Measurements from ENCODE around the gene SLC44A1.

Gene SLC44A1

DNA sequence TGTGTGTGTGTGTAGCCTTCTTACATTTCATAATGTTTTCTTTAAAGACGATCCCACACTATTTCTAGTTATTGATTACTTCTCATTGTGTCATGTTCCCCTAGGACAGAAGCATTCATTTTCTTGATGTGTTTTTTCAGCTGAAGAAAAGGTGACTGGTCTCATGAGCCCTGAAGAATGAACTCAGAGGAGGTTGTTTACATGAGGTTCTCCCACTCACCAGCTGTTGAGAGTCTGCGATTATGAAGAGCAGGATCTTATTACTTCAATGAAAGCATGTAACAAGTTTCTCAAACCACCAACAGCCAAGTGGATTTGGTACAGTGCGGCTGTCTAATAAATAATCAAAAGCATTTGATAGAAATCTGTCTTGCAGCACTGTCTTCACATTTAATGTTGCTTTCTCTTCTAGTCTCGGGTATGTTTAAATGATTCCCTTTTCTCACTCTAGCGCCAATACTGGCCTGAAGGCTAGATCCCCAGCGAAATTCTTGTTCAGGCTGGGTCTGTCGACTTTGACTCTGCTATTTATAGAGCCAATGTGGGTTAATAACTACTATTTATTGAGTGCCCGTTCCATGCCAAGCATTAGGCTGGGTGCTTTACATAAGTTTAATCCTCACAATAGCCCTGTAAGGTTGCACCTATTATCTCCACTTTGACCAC, 193.8 kb downstream of the SLC44A1 start:
- TF ChIP-seq MYC (IDR thresholded peaks at IDR 0.05; ENCODE audit: low read depth, low read length) (no peak), POLR2A (IDR thresholded peaks at IDR 0.05; ENCODE audit: extremely low read depth, insufficient read length) (no peak)
- TF ChIP-seq, protein P1, sequence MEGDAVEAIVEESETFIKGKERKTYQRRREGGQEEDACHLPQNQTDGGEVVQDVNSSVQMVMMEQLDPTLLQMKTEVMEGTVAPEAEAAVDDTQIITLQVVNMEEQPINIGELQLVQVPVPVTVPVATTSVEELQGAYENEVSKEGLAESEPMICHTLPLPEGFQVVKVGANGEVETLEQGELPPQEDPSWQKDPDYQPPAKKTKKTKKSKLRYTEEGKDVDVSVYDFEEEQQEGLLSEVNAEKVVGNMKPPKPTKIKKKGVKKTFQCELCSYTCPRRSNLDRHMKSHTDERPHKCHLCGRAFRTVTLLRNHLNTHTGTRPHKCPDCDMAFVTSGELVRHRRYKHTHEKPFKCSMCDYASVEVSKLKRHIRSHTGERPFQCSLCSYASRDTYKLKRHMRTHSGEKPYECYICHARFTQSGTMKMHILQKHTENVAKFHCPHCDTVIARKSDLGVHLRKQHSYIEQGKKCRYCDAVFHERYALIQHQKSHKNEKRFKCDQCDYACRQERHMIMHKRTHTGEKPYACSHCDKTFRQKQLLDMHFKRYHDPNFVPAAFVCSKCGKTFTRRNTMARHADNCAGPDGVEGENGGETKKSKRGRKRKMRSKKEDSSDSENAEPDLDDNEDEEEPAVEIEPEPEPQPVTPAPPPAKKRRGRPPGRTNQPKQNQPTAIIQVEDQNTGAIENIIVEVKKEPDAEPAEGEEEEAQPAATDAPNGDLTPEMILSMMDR (IDR thresholded peaks at IDR 0.05; ENCODE audit: low read depth, low read length), result no peak
- TF ChIP-seq, protein P2, sequence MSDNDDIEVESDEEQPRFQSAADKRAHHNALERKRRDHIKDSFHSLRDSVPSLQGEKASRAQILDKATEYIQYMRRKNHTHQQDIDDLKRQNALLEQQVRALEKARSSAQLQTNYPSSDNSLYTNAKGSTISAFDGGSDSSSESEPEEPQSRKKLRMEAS (IDR thresholded peaks at IDR 0.05; ENCODE audit: low read depth, low read length), result no peak
- no peak for DNase-seq (ENCODE audit: low read depth)
- H3K4me3 ChIP-seq (ENCODE audit: low read depth, low read length), result no peak overlapping the region

DNA sequence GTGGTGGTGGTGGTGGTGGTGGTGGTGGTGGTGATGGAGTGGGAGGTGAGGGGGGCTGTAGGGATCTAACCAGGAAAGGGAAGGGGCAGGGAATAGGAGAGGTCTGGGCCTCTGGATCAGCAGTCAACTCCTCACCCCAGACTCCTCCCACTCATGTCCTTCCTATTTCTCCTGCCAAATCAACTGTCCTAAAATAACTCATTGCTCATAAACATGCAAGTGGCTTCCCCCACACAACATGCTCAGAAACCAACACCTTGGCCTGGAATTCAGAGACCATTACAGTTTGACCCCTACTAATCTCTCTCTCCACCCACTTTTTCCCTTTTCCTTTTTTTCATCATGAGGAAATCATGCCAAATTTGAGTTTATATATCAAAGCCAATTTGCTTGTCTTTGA, 195.0 kb downstream of the SLC44A1 start:
- DNase-seq (ENCODE audit: low read depth), result no peak
- H3K4me3 ChIP-seq (ENCODE audit: low read depth, low read length), result no peak overlapping the region
- TF ChIP-seq, protein P2 (IDR thresholded peaks at IDR 0.05; ENCODE audit: low read depth, low read length), result no peak
- TF ChIP-seq MYC (IDR thresholded peaks at IDR 0.05; ENCODE audit: low read depth, low read length) (no peak), POLR2A (IDR thresholded peaks at IDR 0.05; ENCODE audit: extremely low read depth, insufficient read length) (no peak)
- TF ChIP-seq, protein P1 (IDR thresholded peaks at IDR 0.05; ENCODE audit: low read depth, low read length), result no peak

DNA sequence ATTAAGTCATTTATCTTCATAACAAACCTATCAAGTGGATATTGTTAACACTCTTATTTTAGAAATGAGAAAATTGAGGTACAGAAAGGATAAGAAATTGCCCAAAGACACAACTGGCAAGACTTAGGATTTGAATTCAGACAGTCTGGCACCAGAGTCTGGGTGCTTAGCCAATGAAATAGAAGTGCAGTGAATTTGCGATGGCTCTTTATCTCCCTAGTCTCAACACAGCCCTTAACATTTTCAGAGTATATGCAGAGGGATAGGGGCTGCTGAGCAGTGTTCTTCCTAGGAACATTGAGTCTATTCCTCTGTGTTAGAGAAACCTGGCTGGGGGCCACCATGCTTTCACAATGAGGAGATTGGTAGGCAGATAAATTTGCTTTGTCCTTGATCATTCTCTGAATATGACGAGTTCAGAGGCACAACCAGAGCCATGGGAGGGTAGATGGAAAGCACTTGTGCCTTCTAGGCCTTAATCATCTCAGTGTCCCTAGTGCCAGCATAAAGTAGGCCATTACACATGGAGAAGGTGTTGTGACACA, 197.2 kb downstream of the SLC44A1 start:
- no peak overlapping the region for H3K4me3 ChIP-seq (ENCODE audit: low read depth, low read length)
- TF ChIP-seq, protein P1 (IDR thresholded peaks at IDR 0.05; ENCODE audit: low read depth, low read length), result no peak
- TF ChIP-seq POLR2A (IDR thresholded peaks at IDR 0.05; ENCODE audit: extremely low read depth, insufficient read length) (no peak), MYC (IDR thresholded peaks at IDR 0.05; ENCODE audit: low read depth, low read length) (no peak)
- TF ChIP-seq, protein P2 (IDR thresholded peaks at IDR 0.05; ENCODE audit: low read depth, low read length), result no peak
- DNase-seq (ENCODE audit: low read depth), result no peak

DNA sequence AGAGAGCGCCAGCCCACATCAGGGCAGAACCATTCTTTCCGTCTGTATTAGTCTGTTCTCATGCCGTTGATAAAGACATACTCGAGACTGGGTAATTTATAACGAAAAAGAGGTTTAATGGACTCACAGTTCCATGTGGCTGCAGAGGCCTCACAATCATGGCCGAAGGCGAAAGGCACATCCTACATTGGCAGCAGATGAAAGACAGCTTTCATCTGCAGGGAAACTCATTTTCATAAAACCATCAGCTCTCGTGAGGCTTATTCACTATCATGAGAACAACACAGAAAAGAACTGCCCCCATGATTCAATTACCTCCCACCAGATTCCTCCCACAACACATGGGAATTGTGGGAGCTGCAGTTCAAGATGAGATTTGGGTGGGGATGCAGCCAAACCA, 198.7 kb downstream of the SLC44A1 start:
- no peak for TF ChIP-seq MYC (IDR thresholded peaks at IDR 0.05; ENCODE audit: low read depth, low read length)
- TF ChIP-seq, protein P1 (IDR thresholded peaks at IDR 0.05; ENCODE audit: low read depth, low read length), result no peak
- TF ChIP-seq, protein P2 (IDR thresholded peaks at IDR 0.05; ENCODE audit: low read depth, low read length), result no peak
- no peak for TF ChIP-seq POLR2A (IDR thresholded peaks at IDR 0.05; ENCODE audit: extremely low read depth, insufficient read length)

GRCh38 chr9:105444130-105444529, 199.7 kb downstream of the SLC44A1 start:
- H3K4me3 ChIP-seq (ENCODE audit: low read depth, low read length), result no peak overlapping the region
- peak; percentile 15 for DNase-seq (ENCODE audit: low read depth)
- TF ChIP-seq MYC (IDR thresholded peaks at IDR 0.05; ENCODE audit: low read depth, low read length) (no peak), POLR2A (IDR thresholded peaks at IDR 0.05; ENCODE audit: extremely low read depth, insufficient read length) (no peak)
- TF ChIP-seq, protein P2 (IDR thresholded peaks at IDR 0.05; ENCODE audit: low read depth, low read length), result no peak
- TF ChIP-seq, protein P1 (IDR thresholded peaks at IDR 0.05; ENCODE audit: low read depth, low read length), result no peak

More for the DNA sequence above, 198.7 kb downstream of the SLC44A1 start:
- no peak overlapping the region for H3K4me3 ChIP-seq (ENCODE audit: low read depth, low read length)
- no peak for DNase-seq (ENCODE audit: low read depth)

All from NB4 (cell line).